ENCODE results near the gene HES1. TPM values are rescaled to one million over a fixed set of nuclear protein-coding genes. Genes with fewer than 3 reads are reported as not detected.

The HES1 gene
- polyA plus RNA-seq, 1 donor from 2014 or later, result 0.25 TPM

DNA sequence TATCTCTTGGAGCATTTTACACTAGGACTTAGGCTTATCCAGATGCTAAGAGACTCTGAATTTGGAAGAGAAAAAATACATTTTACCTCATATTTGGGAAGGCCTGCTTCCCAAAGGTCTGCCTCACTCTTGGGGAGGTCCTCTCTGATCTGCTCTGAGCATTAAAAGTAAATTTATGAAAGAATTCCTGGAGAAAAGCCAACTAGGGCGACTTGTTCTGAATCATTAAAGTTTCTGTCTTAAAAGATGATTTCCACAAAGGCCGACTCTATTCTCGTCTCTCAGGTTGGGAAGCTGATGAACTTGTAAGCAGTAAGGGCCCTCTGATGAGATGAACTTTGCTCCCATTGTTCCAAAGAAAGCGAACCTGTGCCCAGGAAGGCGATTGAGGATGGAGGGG is 48.7 kb upstream of the HES1 start:
- Histone ChIP-seq H2AFZ (ENCODE audit: low read depth, low read length) (no peak overlapping the region), H3K27me3 (ENCODE audit: insufficient read depth, low read depth, low read length) (no peaks in the 10 kb centered on the region), H3K36me3 (ENCODE audit: insufficient read depth, low read length) (no peaks in the 10 kb centered on the region), H3F3A (ENCODE audit: insufficient read depth, low read length, poor library complexity, severe bottlenecking) (no peaks in the 10 kb centered on the region), H3K4me3 (ENCODE audit: low read length) (no peak overlapping the region), H3K9ac (ENCODE audit: low read length) (no peak overlapping the region), H4K20me1 (ENCODE audit: insufficient read depth) (no peaks in the 10 kb centered on the region), H3K9me2 (ENCODE audit: insufficient read depth, low read length) (no peaks in the 10 kb centered on the region), H3K4me2 (ENCODE audit: low read length) (no peak overlapping the region), H3K27ac (ENCODE audit: low read length) (no peak overlapping the region), H3K79me2 (replicated peaks; ENCODE audit: insufficient read depth, low read length) (no peaks in the 10 kb centered on the region), H3K9me3 (ENCODE audit: low read length) (no peaks in the 10 kb centered on the region)
- TF ChIP-seq CTCF (IDR thresholded peaks at IDR 0.05; ENCODE audit: poor library complexity, severe bottlenecking) (no peak), EP300 (conservative IDR thresholded peaks at IDR 0.05; ENCODE audit: poor library complexity, severe bottlenecking) (no peak), TAF1 (IDR thresholded peaks at IDR 0.05; ENCODE audit: low read depth) (no peak), RAD21 (conservative IDR thresholded peaks at IDR 0.05) (no peak), SMC3 (conservative IDR thresholded peaks at IDR 0.05; ENCODE audit: poor library complexity) (no peak), MXI1 (conservative IDR thresholded peaks at IDR 0.05; ENCODE audit: poor library complexity, severe bottlenecking) (no peak)

- H3F3A ChIP-seq (ENCODE audit: insufficient read depth, low read length, poor library complexity, severe bottlenecking), result no peaks in the 10 kb centered on the region
- no peaks in the 10 kb centered on the region for H3K9me3 ChIP-seq (ENCODE audit: low read length)
- H3K36me3 ChIP-seq (ENCODE audit: insufficient read depth, low read length), result no peaks in the 10 kb centered on the region
- H3K4me2 ChIP-seq (ENCODE audit: low read length), result no peak overlapping the region
- H3K9me2 ChIP-seq (ENCODE audit: insufficient read depth, low read length), result no peaks in the 10 kb centered on the region
- no peaks in the 10 kb centered on the region for H3K79me2 ChIP-seq (replicated peaks; ENCODE audit: insufficient read depth, low read length)
- H3K27me3 ChIP-seq (ENCODE audit: insufficient read depth, low read depth, low read length), result no peaks in the 10 kb centered on the region
- no peak for TF ChIP-seq CTCF (IDR thresholded peaks at IDR 0.05; ENCODE audit: poor library complexity, severe bottlenecking)
- no peak overlapping the region for H3K27ac ChIP-seq (ENCODE audit: low read length)
- H2AFZ ChIP-seq (ENCODE audit: low read depth, low read length), result no peak overlapping the region
- no peaks in the 10 kb centered on the region for H4K20me1 ChIP-seq (ENCODE audit: insufficient read depth)
- no peak overlapping the region for H3K9ac ChIP-seq (ENCODE audit: low read length)
- no peak overlapping the region for H3K4me3 ChIP-seq (ENCODE audit: low read length)
Measured at GRCh38 chr3:194087995-194088855, 47.7 kb upstream of the HES1 start.

GRCh38 chr3:194089357-194090177 is 46.4 kb upstream of the HES1 start:
- Histone ChIP-seq H3K27ac (ENCODE audit: low read length) (no peak overlapping the region), H3K4me2 (ENCODE audit: low read length) (no peak overlapping the region), H3K79me2 (replicated peaks; ENCODE audit: insufficient read depth, low read length) (no peaks in the 10 kb centered on the region), H3K4me3 (ENCODE audit: low read length) (no peak overlapping the region), H2AFZ (ENCODE audit: low read depth, low read length) (no peak overlapping the region), H3K9me3 (ENCODE audit: low read length) (no peaks in the 10 kb centered on the region), H3K27me3 (ENCODE audit: insufficient read depth, low read depth, low read length) (no peaks in the 10 kb centered on the region), H3F3A (ENCODE audit: insufficient read depth, low read length, poor library complexity, severe bottlenecking) (no peaks in the 10 kb centered on the region), H4K20me1 (ENCODE audit: insufficient read depth) (no peaks in the 10 kb centered on the region), H3K9ac (ENCODE audit: low read length) (no peak overlapping the region), H3K36me3 (ENCODE audit: insufficient read depth, low read length) (no peaks in the 10 kb centered on the region), H3K9me2 (ENCODE audit: insufficient read depth, low read length) (no peaks in the 10 kb centered on the region)
- no peak for TF ChIP-seq EP300 (conservative IDR thresholded peaks at IDR 0.05; ENCODE audit: poor library complexity, severe bottlenecking)
- no peak for TF ChIP-seq MXI1 (conservative IDR thresholded peaks at IDR 0.05; ENCODE audit: poor library complexity, severe bottlenecking)
- TF ChIP-seq SMC3 (conservative IDR thresholded peaks at IDR 0.05; ENCODE audit: poor library complexity), result no peak
- no peak for TF ChIP-seq CTCF (IDR thresholded peaks at IDR 0.05; ENCODE audit: poor library complexity, severe bottlenecking)
- no peak for TF ChIP-seq TAF1 (IDR thresholded peaks at IDR 0.05; ENCODE audit: low read depth)
- no peak for TF ChIP-seq POLR2AphosphoS5 (IDR thresholded peaks at IDR 0.05)
- no peak for TF ChIP-seq REST (IDR thresholded peaks at IDR 0.05; ENCODE audit: borderline replicate concordance)
- TF ChIP-seq EZH2 (IDR thresholded peaks at IDR 0.05; ENCODE audit: borderline replicate concordance, insufficient read depth, low read length, poor library complexity, severe bottlenecking), result no peak
- no peak for TF ChIP-seq RAD21 (conservative IDR thresholded peaks at IDR 0.05)

Data from neural cell (in vitro differentiated cells).